SU-DHL-6 (cell line): ENCODE data around the gene ERC1.

Experiments
- EZH2phosphoT487 ChIP-seq: fragments of 200-600 bp; sonication (generic), shearing (Covaris generic); conservative IDR thresholded peaks from 2 replicates; pipeline ENCODE4 v1.6.1; 2018; ENCODE audit warnings: mild to moderate bottlenecking, antibody characterized with exemption, low read length, moderate library complexity, mixed read lengths
- TF ChIP-seq, protein P1 (sequence below): fragments of 200-600 bp; sonication (generic); IDR thresholded peaks from one replicate; pipeline ENCODE4 v1.5.1; 2017; ENCODE audit warnings: antibody characterized with exemption, mild to moderate bottlenecking, low read length, moderate library complexity; ENCODE audit not compliant: insufficient read depth, poor library complexity, severe bottlenecking

DNA sequence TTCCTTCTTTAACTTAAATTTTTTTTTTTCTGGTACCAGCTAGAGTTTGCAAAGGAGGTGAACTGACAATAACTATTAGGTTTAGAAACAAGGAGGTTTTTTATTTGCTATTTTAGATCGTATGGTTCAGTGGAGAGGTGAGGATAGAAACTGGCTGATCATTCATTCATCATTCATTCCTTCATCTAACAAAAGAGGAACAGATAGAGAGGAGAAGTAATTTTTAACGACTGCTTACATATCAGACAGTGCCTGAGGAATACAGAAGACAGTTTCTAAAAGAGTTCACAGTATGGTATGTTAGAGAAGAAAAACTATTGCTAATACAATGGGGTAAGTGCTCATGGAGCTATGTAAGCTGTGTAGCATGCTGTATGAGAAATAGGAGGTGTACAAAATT is 111.1 kb downstream of the ERC1 start:
- TF ChIP-seq, protein P1, sequence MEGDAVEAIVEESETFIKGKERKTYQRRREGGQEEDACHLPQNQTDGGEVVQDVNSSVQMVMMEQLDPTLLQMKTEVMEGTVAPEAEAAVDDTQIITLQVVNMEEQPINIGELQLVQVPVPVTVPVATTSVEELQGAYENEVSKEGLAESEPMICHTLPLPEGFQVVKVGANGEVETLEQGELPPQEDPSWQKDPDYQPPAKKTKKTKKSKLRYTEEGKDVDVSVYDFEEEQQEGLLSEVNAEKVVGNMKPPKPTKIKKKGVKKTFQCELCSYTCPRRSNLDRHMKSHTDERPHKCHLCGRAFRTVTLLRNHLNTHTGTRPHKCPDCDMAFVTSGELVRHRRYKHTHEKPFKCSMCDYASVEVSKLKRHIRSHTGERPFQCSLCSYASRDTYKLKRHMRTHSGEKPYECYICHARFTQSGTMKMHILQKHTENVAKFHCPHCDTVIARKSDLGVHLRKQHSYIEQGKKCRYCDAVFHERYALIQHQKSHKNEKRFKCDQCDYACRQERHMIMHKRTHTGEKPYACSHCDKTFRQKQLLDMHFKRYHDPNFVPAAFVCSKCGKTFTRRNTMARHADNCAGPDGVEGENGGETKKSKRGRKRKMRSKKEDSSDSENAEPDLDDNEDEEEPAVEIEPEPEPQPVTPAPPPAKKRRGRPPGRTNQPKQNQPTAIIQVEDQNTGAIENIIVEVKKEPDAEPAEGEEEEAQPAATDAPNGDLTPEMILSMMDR: no peak
- TF ChIP-seq EZH2phosphoT487: no peak
